Upper lobe of left lung (tissue), 6 donors: Measurements from ENCODE around the gene ODF2L. TPM values are rescaled to one million over a fixed set of nuclear protein-coding genes. Genes with fewer than 3 reads are reported as not detected.

Experiments used
- ATAC-seq, 2 donors: fragments of 200-7000 bp; cut with Tn5 transposase; one replicate each; pipeline ENCODE4 v1.9.1; 2022; ENCODE audit warnings: mild to moderate bottlenecking in 2 of 2, moderate library complexity in 2 of 2; ENCODE audit not compliant: low FRiP score in 2 of 2
- DNase-seq, 2 donors: peaks; one replicate each; pipeline ENCODE4 v3.0.0-alpha.2; 2019 to 2020
- H3K27ac ChIP-seq, 4 donors: fragments of 200-600 bp; sonication (generic); one replicate each; pipeline ENCODE4 v1.5.1; 2016 to 2019
- H3K27me3 ChIP-seq, 4 donors: fragments of 200-600 bp; sonication (generic); one replicate each; pipeline ENCODE4 v1.5.1; 2017 to 2019
- H3K36me3 ChIP-seq, 4 donors: fragments of 200-600 bp; sonication (generic); one replicate each; pipeline ENCODE4 v1.5.1; 2016 to 2019
- H3K4me1 ChIP-seq, 4 donors: fragments of 200-600 bp; sonication (generic); one replicate each; pipeline ENCODE4 v1.5.1; 2018 to 2019
- H3K4me3 ChIP-seq, 4 donors: fragments of 200-600 bp; sonication (generic); one replicate each; pipeline ENCODE4 v1.5.1; 2017 to 2019; ENCODE audit warnings: mild to moderate bottlenecking in 2 of 4, moderate library complexity in 1 of 4
- H3K9me3 ChIP-seq, 4 donors: fragments of 200-600 bp; sonication (generic); one replicate each; pipeline ENCODE4 v1.5.1; 2018 to 2019
- CTCF ChIP-seq, 6 experiments: fragments of 450-650 bp in 4 of 6; fragments of 200-600 bp in 2 of 6; sonication (generic) in 2 of 6; IDR thresholded peaks; one replicate each; pipeline ENCODE4 v1.5.1; 2016 to 2019; ENCODE audit warnings: antibody characterized with exemption in 6 of 6
- EP300 ChIP-seq, 4 donors: sonication (generic); formaldehyde crosslinking; IDR thresholded peaks; one replicate each; pipeline ENCODE4 v1.5.1; 2017; ENCODE audit warnings: antibody characterized with exemption in 4 of 4, control low read depth in 2 of 4
- POLR2A ChIP-seq, 4 donors: fragments of 450-650 bp; IDR thresholded peaks; one replicate each; pipeline ENCODE4 v1.5.1; 2016 to 2017; ENCODE audit warnings: antibody characterized with exemption in 4 of 4, mild to moderate bottlenecking in 2 of 4
- POLR2AphosphoS5 ChIP-seq, 2 donors: sonication (generic); formaldehyde crosslinking; IDR thresholded peaks; one replicate each; pipeline ENCODE4 v1.5.1; 2017; ENCODE audit warnings: antibody characterized with exemption in 2 of 2
- WGBS, 2 donors: methylation state at CpG; one replicate each; pipeline ENCODE4 v1.1.5; 2017 to 2018; 5-methylcytosine and 5-hydroxymethylcytosine counted together
- total RNA-seq, 6 donors: library from RNA; depleted of rRNA in 4 of 6; stranded (reverse); fragments of >200 nt in 4 of 6; gene quantifications; one replicate each; pipeline versions ENCODE4 v1.1.0 to v1.2.1, GENCODE V29; 2016 to 2021
- donor health status: DM: no; HTN: no; CAD: no; lungs with moderate emphysema.
- donor health status: DM: no; HTN: yes; CAD: no; lungs with severe emphysema.

Gene ODF2L
- total RNA-seq, 6 donors from 2014 or later = 22.2 to 179 (median 34.0) TPM

GRCh38 chr1:86388777-86389176 is 7.3 kb downstream of the ODF2L start:
- TF ChIP-seq EP300 (IDR thresholded peaks at IDR 0.05) (no peak), CTCF (IDR thresholded peaks at IDR 0.05) (no peak), POLR2A (IDR thresholded peaks at IDR 0.05) (no peak), POLR2AphosphoS5 (IDR thresholded peaks at IDR 0.05) (no peak)
- ATAC-seq = no peak
- H3K27ac ChIP-seq = peak overlapping the region in 3 of 4 donors; percentile 22 to 54 (median 54)

GRCh38 chr1:86387916-86388627 is 8.1 kb downstream of the ODF2L start:
- H3K9me3 ChIP-seq = no peaks in the 10 kb centered on the region
- WGBS, 2 donors = 87 to 89% methylated on average over 3 of the region's 3 CpGs
- H3K4me1 ChIP-seq = peaks cover under 1 to 23% (median 13%) of the 10 kb centered on the region in 4 donors
- H3K27ac ChIP-seq = peak overlapping the region in 1 of 4 donors; percentile 54
- DNase-seq (no peak), ATAC-seq (no peak)
- no peak for TF ChIP-seq CTCF (IDR thresholded peaks at IDR 0.05)
- no peak for TF ChIP-seq POLR2AphosphoS5 (IDR thresholded peaks at IDR 0.05)
- no peak for TF ChIP-seq POLR2A (IDR thresholded peaks at IDR 0.05)
- TF ChIP-seq EP300 (IDR thresholded peaks at IDR 0.05) = no peak
- H3K27me3 ChIP-seq = no peaks in the 10 kb centered on the region
- no peaks in the 10 kb centered on the region for H3K36me3 ChIP-seq
- no peak overlapping the region for H3K4me3 ChIP-seq

More at GRCh38 chr1:86388777-86389176, 7.3 kb downstream of the ODF2L start:
- no peaks in the 10 kb centered on the region for H3K9me3 ChIP-seq
- H3K27me3 ChIP-seq = no peaks in the 10 kb centered on the region
- DNase-seq = no peak
- no peak overlapping the region for H3K4me3 ChIP-seq
- peaks cover 8 to 26% (median 12%) of the 10 kb centered on the region in 4 donors for H3K4me1 ChIP-seq
- no peaks in the 10 kb centered on the region for H3K36me3 ChIP-seq

GRCh38 chr1:86382878-86383277 is 13.2 kb downstream of the ODF2L start:
- H3K4me3 ChIP-seq = peak overlapping the region in 2 of 4 donors; percentile 14 to 23
- H3K27ac ChIP-seq = peak overlapping the region in 2 of 4 donors; percentile 60 to 67
- DNase-seq = no peak
- H3K36me3 ChIP-seq = peaks cover 0 to 5% (median 0%) of the 10 kb centered on the region in 4 donors
- TF ChIP-seq EP300 (IDR thresholded peaks at IDR 0.05) (no peak), CTCF (IDR thresholded peaks at IDR 0.05) (no peak), POLR2A (IDR thresholded peaks at IDR 0.05) (no peak), POLR2AphosphoS5 (IDR thresholded peaks at IDR 0.05) (no peak)
- 41 to 45% methylated on average over 1 of the region's 1 CpG for WGBS, 2 donors
- no peaks in the 10 kb centered on the region for H3K9me3 ChIP-seq
- no peaks in the 10 kb centered on the region for H3K27me3 ChIP-seq
- no peak for ATAC-seq
- H3K4me1 ChIP-seq = peaks cover 0 to 19% (median 8%) of the 10 kb centered on the region in 4 donors

- TF ChIP-seq POLR2A (IDR thresholded peaks at IDR 0.05) = no peak
- TF ChIP-seq POLR2AphosphoS5 (IDR thresholded peaks at IDR 0.05) = no peak
- peaks cover 0 to 5% (median 0%) of the 10 kb centered on the region in 4 donors for H3K36me3 ChIP-seq
- DNase-seq = no peak
- peaks cover 0 to 19% (median 8%) of the 10 kb centered on the region in 4 donors for H3K4me1 ChIP-seq
- no peak overlapping the region for H3K4me3 ChIP-seq
- WGBS, 2 donors = 66 to 70% methylated on average over 4 of the region's 4 CpGs
- H3K27me3 ChIP-seq = no peaks in the 10 kb centered on the region
- peak overlapping the region in 1 of 4 donors; percentile 60 for H3K27ac ChIP-seq
- peaks cover 0 to 6% (median 0%) of the 10 kb centered on the region in 4 donors for H3K9me3 ChIP-seq
- ATAC-seq = peak in 1 of 2 donors; percentile 44
Measured at GRCh38 chr1:86381223-86381622, 14.9 kb downstream of the ODF2L start.

- no peak overlapping the region for H3K27ac ChIP-seq
- no peak for TF ChIP-seq EP300 (IDR thresholded peaks at IDR 0.05)
- no peak for TF ChIP-seq POLR2AphosphoS5 (IDR thresholded peaks at IDR 0.05)
- TF ChIP-seq CTCF (IDR thresholded peaks at IDR 0.05) = peak; percentile 61 to 85 (median 81)
- TF ChIP-seq POLR2A (IDR thresholded peaks at IDR 0.05) = no peak
- no peak for DNase-seq
- peak overlapping the region in 1 of 4 donors; percentile 3 for H3K4me3 ChIP-seq
- WGBS, 2 donors = 8 to 9% methylated on average over 4 of the region's 4 CpGs
- H3K4me1 ChIP-seq = peaks cover 0 to 19% (median 8%) of the 10 kb centered on the region in 4 donors
- peaks cover 0 to 6% (median 0%) of the 10 kb centered on the region in 4 donors for H3K9me3 ChIP-seq
- no peaks in the 10 kb centered on the region for H3K27me3 ChIP-seq
- H3K36me3 ChIP-seq = peaks cover 0 to 10% (median 0%) of the 10 kb centered on the region in 4 donors
- ATAC-seq = peak; percentile 61 to 93
Measured at GRCh38 chr1:86380257-86380861, 15.8 kb downstream of the ODF2L start.
